Loucy (cell line): Measurements from ENCODE around the gene EN2.

ENCODE experiments used
- H2AFZ ChIP-seq: fragments of 200-600 bp; sonication (generic); 2 replicates; pipeline ENCODE4 v1.6.0; 2016; ENCODE audit warnings: antibody characterized with exemption, mild to moderate bottlenecking, low read length, moderate library complexity
- H3F3A ChIP-seq: fragments of 200-600 bp; 2 replicates; pipeline ENCODE4 v1.6.0; 2016; ENCODE audit warnings: antibody characterized with exemption, low read depth, mild to moderate bottlenecking
- H3K27me3 ChIP-seq: fragments of 200-600 bp; sonication (generic); 2 replicates; pipeline ENCODE4 v1.6.1; 2014; ENCODE audit warnings: low read length, mild to moderate bottlenecking; ENCODE audit not compliant: insufficient read depth, poor library complexity, severe bottlenecking
- H3K36me3 ChIP-seq: fragments of 200-600 bp; sonication (generic); 2 replicates; pipeline ENCODE4 v1.6.1; 2016; ENCODE audit warnings: low read length; ENCODE audit not compliant: insufficient read depth
- H3K4me1 ChIP-seq: fragments of 200-600 bp; sonication (generic); 2 replicates; pipeline ENCODE4 v1.5.1; 2014; ENCODE audit warnings: low read length, mild to moderate bottlenecking; ENCODE audit not compliant: insufficient read depth, poor library complexity, severe bottlenecking
- H3K4me2 ChIP-seq: fragments of 200-600 bp; sonication (generic); 2 replicates; pipeline ENCODE4 v1.6.0; 2014; ENCODE audit warnings: antibody characterized with exemption, low read length, low read depth, mild to moderate bottlenecking; ENCODE audit not compliant: poor library complexity, severe bottlenecking
- H3K4me3 ChIP-seq: fragments of 200-600 bp; sonication (generic); 2 replicates; pipeline ENCODE4 v1.5.1; 2014; ENCODE audit warnings: low read length, mild to moderate bottlenecking, mixed read lengths; ENCODE audit not compliant: poor library complexity, severe bottlenecking
- H3K79me2 ChIP-seq: fragments of 200-600 bp; sonication (generic); 2 replicates; pipeline ENCODE4 v1.6.1; 2014; ENCODE audit warnings: low read length; ENCODE audit not compliant: insufficient read depth
- H3K9ac ChIP-seq: fragments of 200-600 bp; sonication (generic); 2 replicates; pipeline ENCODE4 v1.6.0; 2014; ENCODE audit warnings: mild to moderate bottlenecking, low read depth, low read length, moderate library complexity; ENCODE audit not compliant: poor library complexity, severe bottlenecking
- H3K9me2 ChIP-seq: fragments of 200-600 bp; sonication (generic); replicated peaks from 2 replicates; pipeline ENCODE4 v1.6.1; 2016; ENCODE audit warnings: low read depth, low read length, mixed read lengths
- H3K9me3 ChIP-seq: fragments of 200-600 bp; sonication (generic); 2 replicates; pipeline ENCODE4 v1.6.1; 2014; ENCODE audit warnings: mild to moderate bottlenecking, antibody characterized with exemption, low read length, low read depth; ENCODE audit not compliant: insufficient read depth
- H4K20me1 ChIP-seq: fragments of 200-600 bp; sonication (generic); 2 replicates; pipeline ENCODE4 v1.6.0; 2014; ENCODE audit warnings: antibody characterized with exemption, low read length, mild to moderate bottlenecking; ENCODE audit not compliant: insufficient read depth, poor library complexity, severe bottlenecking
- EZH2phosphoT487 ChIP-seq: fragments of 200-600 bp; IDR thresholded peaks from 2 replicates; pipeline ENCODE4 v1.6.1; 2018; ENCODE audit warnings: antibody characterized with exemption, mild to moderate bottlenecking, moderate library complexity, borderline replicate concordance
- TF ChIP-seq, protein P1 (sequence below): fragments of 200-600 bp; sonication (generic); conservative IDR thresholded peaks from 2 replicates; pipeline ENCODE4 v1.5.1; 2014; ENCODE audit warnings: mild to moderate bottlenecking, antibody characterized with exemption, low read length

EN2 gene

DNA sequence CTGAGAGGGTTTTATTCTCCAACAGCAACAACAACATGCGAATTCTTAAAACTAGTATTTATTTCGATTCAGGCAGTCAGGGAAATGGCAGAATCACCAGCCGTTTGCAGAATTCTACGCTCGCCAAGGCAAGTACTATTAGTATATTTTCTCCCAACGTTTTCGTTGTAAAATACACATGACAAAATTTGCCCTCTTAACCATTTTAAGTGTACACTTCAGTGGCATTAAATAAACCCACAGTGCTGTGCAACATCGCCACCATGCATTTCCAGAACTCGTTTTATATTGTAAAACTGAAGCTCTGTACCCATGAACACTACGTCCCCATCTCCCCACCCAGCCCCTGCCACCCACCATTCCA lies 10.8 kb downstream of the EN2 start:
- no peaks in the 10 kb centered on the region for H3K36me3 ChIP-seq
- no peaks in the 10 kb centered on the region for H3K79me2 ChIP-seq
- H3K27me3 ChIP-seq = no peaks in the 10 kb centered on the region
- no peaks in the 10 kb centered on the region for H3K4me1 ChIP-seq
- H3K4me3 ChIP-seq = no peak overlapping the region
- H3K9me2 ChIP-seq = no peaks in the 10 kb centered on the region
- no peak overlapping the region for H2AFZ ChIP-seq
- TF ChIP-seq, protein P1, sequence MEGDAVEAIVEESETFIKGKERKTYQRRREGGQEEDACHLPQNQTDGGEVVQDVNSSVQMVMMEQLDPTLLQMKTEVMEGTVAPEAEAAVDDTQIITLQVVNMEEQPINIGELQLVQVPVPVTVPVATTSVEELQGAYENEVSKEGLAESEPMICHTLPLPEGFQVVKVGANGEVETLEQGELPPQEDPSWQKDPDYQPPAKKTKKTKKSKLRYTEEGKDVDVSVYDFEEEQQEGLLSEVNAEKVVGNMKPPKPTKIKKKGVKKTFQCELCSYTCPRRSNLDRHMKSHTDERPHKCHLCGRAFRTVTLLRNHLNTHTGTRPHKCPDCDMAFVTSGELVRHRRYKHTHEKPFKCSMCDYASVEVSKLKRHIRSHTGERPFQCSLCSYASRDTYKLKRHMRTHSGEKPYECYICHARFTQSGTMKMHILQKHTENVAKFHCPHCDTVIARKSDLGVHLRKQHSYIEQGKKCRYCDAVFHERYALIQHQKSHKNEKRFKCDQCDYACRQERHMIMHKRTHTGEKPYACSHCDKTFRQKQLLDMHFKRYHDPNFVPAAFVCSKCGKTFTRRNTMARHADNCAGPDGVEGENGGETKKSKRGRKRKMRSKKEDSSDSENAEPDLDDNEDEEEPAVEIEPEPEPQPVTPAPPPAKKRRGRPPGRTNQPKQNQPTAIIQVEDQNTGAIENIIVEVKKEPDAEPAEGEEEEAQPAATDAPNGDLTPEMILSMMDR = no peak
- TF ChIP-seq EZH2phosphoT487 = no peak
- no peak overlapping the region for H3K9ac ChIP-seq
- H4K20me1 ChIP-seq = no peaks in the 10 kb centered on the region
- no peaks in the 10 kb centered on the region for H3F3A ChIP-seq
- no peak overlapping the region for H3K4me2 ChIP-seq
- H3K9me3 ChIP-seq = no peaks in the 10 kb centered on the region

DNA sequence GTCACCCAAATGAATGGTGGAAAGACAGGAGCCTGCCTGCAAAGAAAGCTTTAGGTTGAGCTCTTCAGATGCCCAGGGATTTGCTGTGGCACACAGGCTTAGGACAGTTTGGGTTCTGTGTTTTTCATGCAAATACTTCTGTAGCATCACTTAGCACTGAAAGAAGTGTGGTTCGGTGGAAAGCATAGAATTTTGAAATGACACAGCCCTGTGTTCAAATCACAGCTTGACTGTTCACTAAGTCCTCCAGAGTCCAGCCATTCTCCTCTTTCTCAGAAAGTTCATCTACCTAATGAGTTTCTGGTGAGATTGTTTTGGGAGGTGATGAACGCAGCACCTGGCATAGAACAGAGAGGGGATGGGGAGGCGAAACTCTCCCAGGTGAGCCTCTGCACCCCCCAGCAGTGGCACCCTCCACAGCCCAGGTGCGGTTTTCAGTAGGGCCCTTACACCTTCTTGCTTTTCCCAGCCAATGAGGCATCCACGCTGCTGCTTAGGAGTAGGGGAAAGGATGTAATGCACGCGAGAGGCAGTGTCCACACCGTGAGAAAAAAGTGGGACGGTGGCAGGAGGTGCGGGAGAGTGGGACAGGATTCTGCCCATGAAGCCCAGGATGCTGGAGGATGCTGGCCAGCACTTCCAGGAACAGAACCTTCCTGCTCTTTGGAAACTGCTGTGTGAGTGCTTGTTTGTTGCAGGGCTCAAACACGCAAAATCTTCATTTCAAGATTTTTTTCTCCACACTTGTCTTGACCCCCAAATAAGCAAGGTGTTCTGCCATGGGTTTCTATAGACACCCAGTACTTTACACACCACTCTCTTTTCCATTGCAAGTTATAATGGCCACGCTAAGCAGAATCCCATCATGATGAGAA lies 11.6 kb downstream of the EN2 start:
- no peaks in the 10 kb centered on the region for H4K20me1 ChIP-seq
- no peaks in the 10 kb centered on the region for H3K36me3 ChIP-seq
- no peak overlapping the region for H3K9ac ChIP-seq
- TF ChIP-seq EZH2phosphoT487 = no peak
- TF ChIP-seq, protein P1 = no peak
- H3K4me1 ChIP-seq = no peaks in the 10 kb centered on the region
- H2AFZ ChIP-seq = no peak overlapping the region
- no peaks in the 10 kb centered on the region for H3K27me3 ChIP-seq
- no peaks in the 10 kb centered on the region for H3K9me2 ChIP-seq
- H3K4me3 ChIP-seq = no peak overlapping the region
- no peaks in the 10 kb centered on the region for H3K79me2 ChIP-seq
- no peaks in the 10 kb centered on the region for H3K9me3 ChIP-seq
- H3F3A ChIP-seq = no peaks in the 10 kb centered on the region
- no peak overlapping the region for H3K4me2 ChIP-seq

DNA sequence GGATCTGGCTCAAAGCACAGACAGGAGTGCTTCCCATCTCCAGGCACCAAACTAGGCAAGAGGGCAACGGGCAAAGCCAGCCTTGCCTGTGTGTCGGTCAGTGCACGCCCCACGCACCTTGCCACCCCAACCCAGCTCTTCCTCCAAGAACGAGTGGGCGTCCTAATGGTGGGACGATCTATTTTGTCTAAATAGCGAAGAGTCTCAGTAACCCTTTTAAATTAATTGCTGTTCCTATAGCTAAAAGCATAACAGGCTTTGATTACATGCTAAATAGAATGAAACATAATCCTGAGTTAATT lies 12.2 kb downstream of the EN2 start:
- Histone ChIP-seq H3K9me2 (no peaks in the 10 kb centered on the region), H3K4me1 (no peaks in the 10 kb centered on the region), H3K9me3 (no peaks in the 10 kb centered on the region), H3F3A (no peaks in the 10 kb centered on the region), H3K36me3 (no peaks in the 10 kb centered on the region), H4K20me1 (no peaks in the 10 kb centered on the region), H3K4me2 (no peak overlapping the region), H3K79me2 (no peaks in the 10 kb centered on the region), H3K4me3 (no peak overlapping the region), H3K9ac (no peak overlapping the region), H3K27me3 (no peaks in the 10 kb centered on the region), H2AFZ (no peak overlapping the region)
- no peak for TF ChIP-seq EZH2phosphoT487
- TF ChIP-seq, protein P1 = no peak
